Measurements from ENCODE around the gene FAM13C.

DNA sequence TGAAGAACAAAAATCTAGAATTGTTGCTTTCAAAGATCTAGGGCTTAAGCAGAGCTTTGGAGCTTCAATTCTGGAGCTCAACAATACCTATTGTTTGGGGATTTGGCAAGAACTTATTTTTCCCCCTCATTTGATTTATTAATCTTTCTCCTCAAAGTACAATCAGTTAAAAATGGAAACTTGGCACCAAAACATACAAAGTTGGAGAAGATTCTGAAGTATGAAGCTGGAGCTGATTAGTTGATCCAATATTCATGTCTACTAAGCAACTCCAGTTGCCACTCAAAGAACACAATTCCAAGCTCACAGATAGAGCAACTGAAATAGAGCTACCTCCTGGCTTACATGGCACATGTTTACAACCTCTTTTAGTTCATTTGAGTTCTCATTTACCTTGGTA is 3.8 kb downstream of the FAM13C start:
- no peak for TF ChIP-seq POLR2AphosphoS5 (IDR thresholded peaks at IDR 0.05; ENCODE audit: low read depth, low read length)
- TF ChIP-seq POLR2A (IDR thresholded peaks at IDR 0.05; ENCODE audit: low read depth, low read length), result no peak
- no peak for TF ChIP-seq TAF1 (IDR thresholded peaks at IDR 0.05; ENCODE audit: borderline replicate concordance, low read depth, low read length)
